SIG-M5 treated with dmso at 0.1 percent for 504 hours (cell line): ENCODE data around the gene CNPY4.

Experiments
- DNase-seq: peaks from one replicate; lab custom pipeline; 2025; ENCODE audit not compliant: unreplicated experiment; lab: John Stamatoyannopoulos, UW

Gene CNPY4

GRCh38 chr7:100166317-100166940 lies 47.0 kb downstream of the CNPY4 start:
- no peak for DNase-seq

- DNase-seq, result no peak
Measured at GRCh38 chr7:100166970-100167911, 47.8 kb downstream of the CNPY4 start.

GRCh38 chr7:100167912-100168323 lies 48.5 kb downstream of the CNPY4 start:
- DNase-seq, result no peak

- DNase-seq, result no peak
Measured at GRCh38 chr7:100169147-100169850, 49.9 kb downstream of the CNPY4 start.

GRCh38 chr7:100170101-100170897 lies 50.9 kb downstream of the CNPY4 start:
- DNase-seq, result no peak

- DNase-seq, result no peak
Measured at GRCh38 chr7:100171087-100171681, 51.8 kb downstream of the CNPY4 start.

GRCh38 chr7:100171840-100172239 lies 52.4 kb downstream of the CNPY4 start:
- DNase-seq, result no peak

GRCh38 chr7:100173806-100174495 lies 54.5 kb downstream of the CNPY4 start:
- DNase-seq, result no peak

- no peak for DNase-seq
Measured at GRCh38 chr7:100174582-100174981, 55.1 kb downstream of the CNPY4 start.
